B cell (primary cell): Measurements from ENCODE around the gene ZSWIM7. TPM values are rescaled to one million over a fixed set of nuclear protein-coding genes. Genes with fewer than 3 reads are reported as not detected.

Experiments used
- ATAC-seq: fragments of 200-7000 bp; cut with Tn5 transposase; one replicate; pipeline ENCODE4 v1.10.0; 2021; ENCODE audit warnings: low read depth, mild to moderate bottlenecking, moderate number of reproducible peaks, moderate library complexity
- CTCF ChIA-PET: fragments of 350-600 bp; sonication (Branson Sonifier 250); formaldehyde crosslinking; loops from one replicate; lab custom pipeline; 2021; ENCODE audit warnings: antibody characterized with exemption, inconsistent platforms; lab: Charles Lee
- POLR2A ChIA-PET: fragments of 350-600 bp; sonication (Branson Sonifier 250); formaldehyde crosslinking; loops from one replicate; lab custom pipeline; 2021; ENCODE audit warnings: antibody characterized with exemption; lab: Charles Lee
- DNase-seq: peaks from one replicate; pipeline ENCODE4 v3.0.0; 2013
- H2AFZ ChIP-seq: 2 replicates; pipeline ENCODE4 v1.6.1; 2012; ENCODE audit warnings: mild to moderate bottlenecking, low read depth, low read length; ENCODE audit not compliant: insufficient read depth, poor library complexity, severe bottlenecking
- H3K27ac ChIP-seq, 2 donors: 1 replicate in 1 of 2; 2 replicates in 1 of 2; pipeline ENCODE4 v1.5.1; 2012 to 2013; ENCODE audit warnings: low read length in 2 of 2, mild to moderate bottlenecking in 2 of 2, moderate library complexity in 1 of 2
- H3K27me3 ChIP-seq, 4 experiments: fragments of 200-600 bp in 1 of 4; sonication (generic) in 1 of 4; replicated peaks in 1 of 4; 1 replicate in 2 of 4; 2 replicates in 2 of 4; pipeline versions ENCODE4 v1.6.1 to v1.7.0; 2013 to 2016; ENCODE audit warnings: low read length in 3 of 4, mild to moderate bottlenecking in 2 of 4, mixed read lengths in 1 of 4, moderate library complexity in 1 of 4; ENCODE audit not compliant: insufficient read depth in 4 of 4, control insufficient read depth in 3 of 4; ENCODE audit errors: control extremely low read depth in 1 of 4
- H3K36me3 ChIP-seq, 2 experiments: replicated peaks in 1 of 2; 1 replicate in 1 of 2; 2 replicates in 1 of 2; pipeline versions ENCODE4 v1.6.1 to v1.7.1; 2013; ENCODE audit warnings: low read length in 1 of 2; ENCODE audit not compliant: insufficient read depth in 2 of 2, control insufficient read depth in 1 of 2; ENCODE audit errors: control extremely low read depth in 1 of 2, extremely low read depth in 1 of 2
- H3K4me1 ChIP-seq, 2 donors: fragments of 200-600 bp in 1 of 2; sonication (generic) in 1 of 2; 1 replicate in 1 of 2; 2 replicates in 1 of 2; pipeline versions ENCODE4 v1.5.1 to v1.6.1; 2013 to 2017; ENCODE audit warnings: low read length in 2 of 2; ENCODE audit not compliant: control insufficient read depth in 2 of 2, insufficient read depth in 2 of 2
- H3K4me2 ChIP-seq: replicated peaks from 2 replicates; pipeline ENCODE3; 2012; ENCODE audit warnings: mild to moderate bottlenecking, low read depth, low read length; ENCODE audit not compliant: poor library complexity, severe bottlenecking
- H3K4me3 ChIP-seq, 5 experiments: fragments of 200-600 bp in 1 of 5; sonication (generic) in 1 of 5; 1 replicate in 3 of 5; 2 replicates in 2 of 5; pipeline versions ENCODE4 v1.5.1 to v1.7.0; 2011 to 2016; ENCODE audit warnings: low read length in 4 of 5, mild to moderate bottlenecking in 4 of 5, low read depth in 2 of 5, control low read depth in 1 of 5, moderate library complexity in 1 of 5; ENCODE audit not compliant: insufficient read depth in 1 of 5; ENCODE audit errors: control extremely low read depth in 1 of 5, extremely low read depth in 1 of 5
- H3K79me2 ChIP-seq: fragments of 200-600 bp; sonication (generic); one replicate; pipeline ENCODE4 v1.6.0; 2016; ENCODE audit warnings: low read length; ENCODE audit not compliant: control insufficient read depth, insufficient read depth
- H3K9ac ChIP-seq: fragments of 200-600 bp; sonication (generic); 2 replicates; pipeline ENCODE4 v1.6.1; 2017; ENCODE audit warnings: mild to moderate bottlenecking, low read length, moderate library complexity
- H3K9me3 ChIP-seq, 3 donors: one replicate each; pipeline versions ENCODE4 v1.6.1 to v1.7.1; 2013; ENCODE audit warnings: low read length in 2 of 3; ENCODE audit not compliant: control insufficient read depth in 2 of 3, insufficient read depth in 1 of 3; ENCODE audit errors: control extremely low read depth in 1 of 3
- H4K20me1 ChIP-seq: 2 replicates; pipeline ENCODE4 v1.6.0; 2012; ENCODE audit warnings: mild to moderate bottlenecking, low read length; ENCODE audit not compliant: insufficient read depth, control insufficient read depth, poor library complexity, severe bottlenecking
- H3K27ac Mint-ChIP-seq: one replicate; pipeline ENCODE4 v1.8.0; 2021; ENCODE audit warnings: mixed read lengths
- H3K27me3 Mint-ChIP-seq: one replicate; pipeline ENCODE4 v1.8.0; 2021; ENCODE audit warnings: mixed read lengths
- H3K4me1 Mint-ChIP-seq: one replicate; pipeline ENCODE4 v1.8.0; 2021; ENCODE audit warnings: mixed read lengths
- H3K4me3 Mint-ChIP-seq: one replicate; pipeline ENCODE4 v1.8.0; 2021; ENCODE audit warnings: mixed read lengths
- H3K9me3 Mint-ChIP-seq: one replicate; pipeline ENCODE4 v1.8.0; 2022; ENCODE audit warnings: mixed read lengths; ENCODE audit not compliant: insufficient read depth
- EZH2 ChIP-seq: IDR thresholded peaks from 2 replicates; pipeline ENCODE4 v1.6.1; 2012; ENCODE audit warnings: borderline replicate concordance, low read depth, mild to moderate bottlenecking, moderate library complexity, low read length; ENCODE audit not compliant: insufficient read depth, poor library complexity, severe bottlenecking
- WGBS: methylation state at CpG from one replicate; pipeline ENCODE4 v1.1.5; 2013; ENCODE audit warnings: missing lambda C conversion rate; ENCODE audit not compliant: insufficient coverage; 5-methylcytosine and 5-hydroxymethylcytosine counted together
- intact Hi-C: fragments of 100-400 bp; cut with micrococcal nuclease; formaldehyde crosslinking; loops from one replicate; pipeline ENCODE4 v1.10.0; 2022
- polyA plus RNA-seq: library from polyadenylated mRNA; depleted of rRNA; stranded (reverse); fragments of >200 nt; gene quantifications from 2 replicates; pipeline ENCODE4 v1.2.3, GENCODE V29; 2012
- total RNA-seq, 2 donors: library from RNA; stranded (reverse); fragments of 120-200 nt in 1 of 2; gene quantifications; 1 replicate in 1 of 2; 2 replicates in 1 of 2; pipeline versions ENCODE4 v1.2.3 to v1.2.4, GENCODE V29; 2013 to 2022
- TF ChIP-seq, protein P1 (sequence below): fragments of 200-600 bp; IDR thresholded peaks from one replicate; pipeline ENCODE4 v1.8.0; 2022; ENCODE audit warnings: antibody characterized with exemption, mild to moderate bottlenecking

ZSWIM7 gene
- total and polyA plus RNA-seq, 2 donors (not counting 1 experiment from before 2014, with no cell fraction given) = 25.1 to 39.3 TPM

DNA sequence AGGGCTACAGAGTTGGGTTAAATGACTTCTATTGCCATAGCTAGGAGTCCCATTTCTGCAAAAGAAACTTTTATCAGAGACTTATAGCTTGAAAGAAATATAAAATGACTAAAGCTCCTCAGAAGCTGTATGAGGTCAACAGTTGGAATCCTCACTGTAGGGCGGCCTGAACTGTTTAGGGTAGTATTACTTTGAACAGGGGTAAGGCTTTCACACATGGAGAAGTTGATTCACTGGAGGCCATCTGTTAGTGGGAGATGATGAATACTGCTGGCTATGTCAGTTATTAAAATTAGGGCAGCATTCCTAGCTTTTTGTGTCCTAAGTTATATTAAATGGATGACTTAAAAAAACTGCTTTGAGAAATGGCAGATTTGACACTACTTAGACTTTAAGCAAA, 6.1 kb upstream of the ZSWIM7 start:
- no peak overlapping the region for H3K4me2 ChIP-seq
- no peak overlapping the region for H2AFZ ChIP-seq
- Mint-ChIP-seq H3K4me3 (no peak overlapping the region), H3K9me3 (no peaks in the 10 kb centered on the region), H3K27me3 (no peaks in the 10 kb centered on the region), H3K4me1 (peaks cover 15% of the 10 kb centered on the region), H3K27ac (no peak overlapping the region)
- peaks cover 13% of the 10 kb centered on the region for H3K79me2 ChIP-seq
- H3K27ac ChIP-seq = no peak overlapping the region
- DNase-seq = no peak
- H3K4me3 ChIP-seq = no peak overlapping the region
- ChIA-PET POLR2A (no interaction called here), CTCF (no interaction called here)
- no peaks in the 10 kb centered on the region for H3K27me3 ChIP-seq
- no peak overlapping the region for H3K9ac ChIP-seq
- H4K20me1 ChIP-seq = peaks cover 13% of the 10 kb centered on the region
- 88% methylated on average over 1 of the region's 1 CpG for WGBS
- TF ChIP-seq EZH2 = no peak
- TF ChIP-seq, protein P1, sequence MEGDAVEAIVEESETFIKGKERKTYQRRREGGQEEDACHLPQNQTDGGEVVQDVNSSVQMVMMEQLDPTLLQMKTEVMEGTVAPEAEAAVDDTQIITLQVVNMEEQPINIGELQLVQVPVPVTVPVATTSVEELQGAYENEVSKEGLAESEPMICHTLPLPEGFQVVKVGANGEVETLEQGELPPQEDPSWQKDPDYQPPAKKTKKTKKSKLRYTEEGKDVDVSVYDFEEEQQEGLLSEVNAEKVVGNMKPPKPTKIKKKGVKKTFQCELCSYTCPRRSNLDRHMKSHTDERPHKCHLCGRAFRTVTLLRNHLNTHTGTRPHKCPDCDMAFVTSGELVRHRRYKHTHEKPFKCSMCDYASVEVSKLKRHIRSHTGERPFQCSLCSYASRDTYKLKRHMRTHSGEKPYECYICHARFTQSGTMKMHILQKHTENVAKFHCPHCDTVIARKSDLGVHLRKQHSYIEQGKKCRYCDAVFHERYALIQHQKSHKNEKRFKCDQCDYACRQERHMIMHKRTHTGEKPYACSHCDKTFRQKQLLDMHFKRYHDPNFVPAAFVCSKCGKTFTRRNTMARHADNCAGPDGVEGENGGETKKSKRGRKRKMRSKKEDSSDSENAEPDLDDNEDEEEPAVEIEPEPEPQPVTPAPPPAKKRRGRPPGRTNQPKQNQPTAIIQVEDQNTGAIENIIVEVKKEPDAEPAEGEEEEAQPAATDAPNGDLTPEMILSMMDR = no peak
- no peaks in the 10 kb centered on the region for H3K9me3 ChIP-seq
- ATAC-seq = no peak
- H3K4me1 ChIP-seq = peaks cover 10 to 11% of the 10 kb centered on the region in 2 donors
- intact Hi-C loops = no loop called here
- H3K36me3 ChIP-seq = peaks cover 35 to 70% of the 10 kb centered on the region in 2 experiments

DNA sequence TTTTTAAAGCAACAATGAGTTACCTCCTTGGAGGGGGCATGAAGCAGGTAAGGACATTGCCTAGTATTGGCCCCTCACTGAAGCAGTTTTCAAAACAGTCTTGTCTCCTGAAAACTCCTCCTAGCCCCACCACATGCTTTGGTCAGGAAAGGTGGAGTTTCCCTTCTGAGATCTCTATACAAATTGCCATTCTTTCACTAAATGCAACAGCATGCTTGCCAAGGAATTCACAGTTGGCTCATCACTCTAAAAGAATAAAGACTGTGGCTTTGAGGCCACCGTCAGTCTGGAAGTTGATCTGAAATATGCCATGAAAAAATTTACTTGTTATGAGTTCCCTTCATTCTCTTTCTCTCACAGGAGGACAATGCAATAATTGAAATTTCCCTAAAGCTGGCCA, 4.3 kb upstream of the ZSWIM7 start:
- no peak overlapping the region for H3K27ac Mint-ChIP-seq
- H3K4me1 Mint-ChIP-seq = peaks cover 26% of the 10 kb centered on the region
- Histone ChIP-seq H3K9me3 (no peaks in the 10 kb centered on the region), H3K4me1 (peaks cover 16 to 19% of the 10 kb centered on the region in 2 donors), H3K27ac (no peak overlapping the region), H3K4me3 (no peak overlapping the region), H3K4me2 (no peak overlapping the region), H3K36me3 (peaks cover 35 to 61% of the 10 kb centered on the region in 2 experiments), H3K79me2 (peaks cover 19% of the 10 kb centered on the region), H2AFZ (no peak overlapping the region), H3K27me3 (no peaks in the 10 kb centered on the region), H3K9ac (no peak overlapping the region), H4K20me1 (peaks cover 20% of the 10 kb centered on the region)
- intact Hi-C loops = no loop called here
- no CpG with 5 or more reads among the region's 1 CpG for WGBS
- CTCF ChIA-PET = no interaction called here
- no peaks in the 10 kb centered on the region for H3K27me3 Mint-ChIP-seq
- no peaks in the 10 kb centered on the region for H3K9me3 Mint-ChIP-seq
- DNase-seq (no peak), ATAC-seq (no peak)
- POLR2A ChIA-PET = no interaction called here
- no peak for TF ChIP-seq EZH2
- TF ChIP-seq, protein P1 = no peak
- no peak overlapping the region for H3K4me3 Mint-ChIP-seq
